Activated CD4-positive, CD25-positive, alpha-beta regulatory T cell treated with anti-CD3 and anti-CD28 coated beads, Interleukin-2, amount 50 U/mL, for 24 hours (primary cell): Measurements from ENCODE around the gene ANTKMT.
"Not testable (repeated sequence)": the region's sequence is repeated elsewhere in the genome, so short reads cannot be mapped to it uniquely, and the experiment has no call there.

Experiments used
- ATAC-seq, 2 donors: fragments of 150-1000 bp; cut with Tn5 transposase; one replicate each; pipeline ENCODE4 v1.10.0; 2021; ENCODE audit warnings: mild to moderate bottlenecking in 1 of 2, moderate library complexity in 1 of 2

Gene ANTKMT

DNA sequence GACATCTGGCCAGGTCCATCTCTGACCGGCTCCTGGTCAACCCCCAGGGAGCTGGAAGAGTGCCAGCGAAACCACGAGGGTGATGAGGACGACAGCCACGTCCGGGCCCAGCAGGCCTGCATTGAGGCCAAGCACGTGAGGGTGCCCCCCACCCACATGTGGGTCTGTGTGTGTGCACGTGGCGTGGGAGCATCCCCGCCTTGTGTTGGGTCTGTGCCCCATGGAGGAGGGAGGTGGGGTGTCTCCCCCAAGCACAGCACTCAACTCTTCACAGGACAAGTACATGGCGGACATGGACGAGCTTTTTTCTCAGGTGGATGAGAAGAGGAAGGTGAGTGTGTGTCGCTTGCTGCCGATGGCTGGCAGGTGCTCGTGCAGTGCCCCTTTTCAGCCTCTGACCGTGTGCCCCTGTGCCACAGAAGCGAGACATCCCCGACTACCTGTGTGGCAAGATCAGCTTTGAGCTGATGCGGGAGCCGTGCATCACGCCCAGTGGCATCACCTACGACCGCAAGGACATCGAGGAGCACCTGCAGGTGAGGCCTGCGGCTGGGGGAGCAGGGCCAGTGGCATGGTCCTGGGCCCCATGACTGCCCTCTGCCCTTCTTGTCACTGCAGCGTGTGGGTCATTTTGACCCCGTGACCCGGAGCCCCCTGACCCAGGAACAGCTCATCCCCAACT is 39.1 kb upstream of the ANTKMT start:
- ATAC-seq = no peak

DNA sequence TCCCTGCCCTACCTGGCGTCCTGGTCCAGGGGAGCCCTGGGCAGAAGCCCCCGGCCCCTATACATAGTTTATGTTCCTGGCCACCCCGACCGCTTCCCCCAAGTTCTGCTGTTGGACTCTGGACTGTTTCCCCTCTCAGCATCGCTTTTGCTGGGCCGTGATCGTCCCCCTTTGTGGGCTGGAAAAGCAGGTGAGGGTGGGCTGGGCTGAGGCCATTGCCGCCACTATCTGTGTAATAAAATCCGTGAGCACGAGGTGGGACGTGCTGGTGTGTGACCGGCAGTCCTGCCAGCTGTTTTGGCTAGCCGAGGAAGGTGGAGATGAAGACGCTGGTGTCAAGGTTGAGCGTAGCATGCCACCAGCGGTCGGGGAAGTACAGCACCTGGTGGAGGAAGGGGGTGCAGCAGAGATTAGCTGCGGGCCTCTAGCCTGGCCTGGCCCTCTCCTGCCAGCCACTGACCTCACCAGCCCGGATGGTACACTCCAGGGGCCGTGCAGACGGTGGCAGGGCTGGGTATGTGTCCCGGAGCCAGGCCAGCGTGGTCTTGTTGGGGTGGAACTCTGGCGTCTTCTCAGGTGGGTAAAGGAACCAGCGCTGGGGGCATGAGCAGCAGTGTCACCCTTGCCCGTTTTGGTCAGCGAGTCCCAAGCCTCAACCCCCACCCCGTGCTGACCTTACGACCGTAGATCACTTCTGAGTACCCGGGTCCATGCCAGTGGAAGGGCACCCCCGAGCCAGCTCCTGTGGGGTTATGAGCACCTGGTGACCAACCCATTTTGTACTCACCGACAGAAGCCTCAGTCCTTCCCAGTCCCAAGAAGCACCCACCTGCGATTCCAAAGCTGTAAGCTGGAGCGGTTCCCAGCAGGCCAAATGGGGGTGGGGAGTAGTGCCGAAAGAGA is 38.2 kb upstream of the ANTKMT start:
- no peak for ATAC-seq

GRCh38 chr16:683396-684070 is 37.4 kb upstream of the ANTKMT start:
- no peak for ATAC-seq

- peak; percentile 83 to 87 for ATAC-seq
These were observed 36.7 kb upstream of the ANTKMT start, which contains the start of gene JMJD8 for GRCh38 chr16:684071-684794. JMJD8 (minus strand) TSS chr16:684334; CDS start chr16:684319, 15 bp downstream.

- ATAC-seq = no peak
These were observed 35.8 kb upstream of the ANTKMT start for GRCh38 chr16:684961-685696.

- no peak for ATAC-seq
These were observed 35.0 kb upstream of the ANTKMT start for GRCh38 chr16:685967-686366.

DNA sequence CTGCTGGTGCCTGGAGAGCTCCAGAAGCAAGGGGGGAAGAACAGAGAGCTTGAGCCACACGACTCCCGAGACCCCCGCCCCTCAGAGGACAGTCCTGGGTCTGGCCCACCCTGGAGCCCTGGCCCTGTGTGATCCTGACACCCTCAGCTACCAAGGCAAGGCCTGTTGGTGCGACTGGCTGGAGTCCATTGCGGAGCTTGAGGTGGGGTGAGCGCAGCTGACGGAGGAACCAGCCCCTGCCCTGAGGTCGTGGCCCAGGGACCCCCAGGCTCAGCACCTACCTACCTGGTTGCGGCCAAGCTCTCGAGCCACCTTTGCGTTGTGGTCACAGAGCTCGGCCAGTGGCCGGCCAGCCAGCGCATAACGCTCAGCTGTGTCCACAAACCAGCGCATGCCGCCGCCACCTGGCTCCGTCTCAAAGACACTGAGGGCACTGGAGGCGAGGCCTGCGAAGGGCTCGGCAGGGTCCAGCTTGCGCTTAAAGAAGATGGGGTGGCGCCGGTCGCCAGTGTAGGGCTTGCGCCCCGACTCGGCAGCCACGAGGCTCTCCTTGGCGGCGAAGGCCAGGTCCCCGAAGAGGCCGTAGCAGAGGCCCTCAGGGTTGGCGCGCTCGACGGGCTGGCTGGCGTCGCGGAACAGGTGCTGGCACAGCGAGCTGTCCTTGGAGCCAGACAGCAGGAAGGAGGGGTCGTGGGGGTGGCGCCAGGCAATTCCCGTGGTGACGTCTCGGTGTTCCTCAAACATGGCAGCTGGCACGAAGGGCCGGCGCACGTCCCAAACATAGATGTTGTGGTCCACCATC is 34.3 kb upstream of the ANTKMT start:
- ATAC-seq = no peak

DNA sequence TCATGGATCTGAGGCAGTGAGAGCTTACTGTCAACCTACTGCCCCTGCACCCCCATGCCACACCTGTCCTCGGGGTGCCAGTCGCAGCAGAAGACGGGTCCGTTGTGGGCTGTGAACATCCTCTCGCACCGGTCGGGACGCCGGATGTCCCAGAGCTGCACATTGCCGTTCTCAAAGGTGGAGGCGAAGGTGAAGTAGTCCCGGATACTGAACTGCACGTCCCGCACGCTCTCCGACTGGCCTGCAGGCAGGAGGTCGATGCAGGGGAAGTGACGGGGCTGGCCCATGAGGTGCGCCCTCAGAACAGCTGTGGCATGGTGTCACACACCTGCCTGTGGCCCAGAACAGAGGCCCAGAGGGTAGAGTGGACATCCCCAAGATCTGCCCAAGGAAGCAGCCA is 33.4 kb upstream of the ANTKMT start:
- ATAC-seq = no peak

DNA sequence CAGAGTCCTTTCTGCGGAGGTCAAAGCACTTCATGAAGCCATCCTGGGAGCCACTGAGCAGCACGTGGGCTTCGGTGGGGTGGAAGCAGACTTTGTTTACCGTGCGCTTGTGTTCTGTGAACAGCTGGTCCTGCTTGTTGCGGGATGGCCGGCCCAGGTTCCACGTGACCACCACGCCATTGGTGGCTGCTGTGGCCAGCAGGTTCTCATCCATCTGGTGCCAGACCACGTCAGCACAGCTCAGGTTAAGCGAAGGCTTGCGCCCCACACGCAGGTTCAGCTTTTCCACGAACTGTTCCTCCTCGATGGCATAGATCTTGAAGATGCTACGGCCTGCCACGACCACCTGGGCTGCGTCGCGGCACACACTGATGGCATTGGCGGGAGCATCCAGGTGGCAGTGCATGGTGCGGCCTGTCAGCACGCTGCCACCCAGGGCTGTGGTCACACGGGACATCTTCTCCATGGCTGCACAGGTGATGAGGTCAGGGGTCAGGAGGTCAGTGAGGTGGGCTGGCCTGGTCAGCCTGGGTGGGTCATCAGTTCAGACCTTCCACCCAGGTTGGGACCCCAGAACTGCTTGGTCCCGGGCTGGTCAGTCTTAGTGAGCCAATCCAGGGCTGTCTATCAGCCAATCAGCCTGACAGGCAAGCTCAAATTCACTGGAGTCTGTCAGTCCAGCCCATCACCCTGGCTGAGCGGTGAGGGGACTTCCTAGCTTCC is 31.6 kb upstream of the ANTKMT start:
- ATAC-seq = no peak

DNA sequence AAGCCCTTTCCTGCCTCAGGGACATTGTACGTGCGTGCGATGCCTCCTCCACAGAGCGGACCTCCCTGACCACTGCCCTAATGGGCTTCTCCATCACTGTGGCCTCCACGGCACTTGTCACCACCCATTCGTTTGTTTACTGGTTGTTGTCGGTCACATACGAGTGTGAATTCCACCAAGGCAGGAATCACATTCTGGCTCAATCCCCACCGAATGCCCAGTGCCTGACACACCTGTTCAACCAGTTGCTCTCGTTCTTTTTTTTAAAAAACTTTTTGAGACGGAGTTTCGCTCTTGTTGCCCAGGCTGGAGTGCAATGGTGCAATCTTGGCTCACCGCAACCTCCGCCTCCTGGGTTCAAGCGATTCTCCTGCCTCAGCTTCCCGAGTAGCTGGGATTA is 29.7 kb upstream of the ANTKMT start:
- ATAC-seq = not testable (repeated sequence)

- ATAC-seq = no peak
These were observed 28.4 kb upstream of the ANTKMT start for GRCh38 chr16:692356-693108.

GRCh38 chr16:693364-693763 is 27.6 kb upstream of the ANTKMT start:
- ATAC-seq = no peak

- no peak for ATAC-seq
These were observed 27.2 kb upstream of the ANTKMT start for GRCh38 chr16:693766-694165.

- no peak for ATAC-seq
These were observed 26.6 kb upstream of the ANTKMT start for GRCh38 chr16:694187-694862.

DNA sequence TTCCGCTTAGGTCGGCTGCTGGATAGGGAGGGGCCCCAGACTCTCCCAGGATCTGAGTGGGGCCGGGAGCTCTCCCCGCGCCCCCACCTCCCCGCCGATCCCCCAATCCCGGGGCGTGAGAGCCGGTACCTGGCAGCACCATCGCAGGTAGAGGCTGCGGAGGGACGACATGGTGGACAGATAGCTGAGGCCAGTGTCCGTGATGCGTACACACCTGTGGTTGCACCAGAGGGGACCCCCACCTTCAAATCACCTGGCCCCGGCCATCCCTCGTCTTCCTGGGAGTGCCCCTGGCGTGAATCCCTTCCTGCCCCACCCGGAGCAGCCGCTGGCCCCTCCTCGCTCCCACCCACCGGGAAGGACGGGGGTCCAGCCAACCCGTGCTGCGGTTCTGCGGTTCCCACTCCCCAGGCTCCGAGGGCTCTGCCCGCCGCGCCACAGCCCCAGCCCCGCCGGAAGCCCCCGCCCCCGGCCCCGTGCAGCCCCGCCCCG is 26.0 kb upstream of the ANTKMT start:
- ATAC-seq = no peak

- peak; percentile 82 to 85 for ATAC-seq
These were observed 25.4 kb upstream of the ANTKMT start for GRCh38 chr16:695355-696089.

DNA sequence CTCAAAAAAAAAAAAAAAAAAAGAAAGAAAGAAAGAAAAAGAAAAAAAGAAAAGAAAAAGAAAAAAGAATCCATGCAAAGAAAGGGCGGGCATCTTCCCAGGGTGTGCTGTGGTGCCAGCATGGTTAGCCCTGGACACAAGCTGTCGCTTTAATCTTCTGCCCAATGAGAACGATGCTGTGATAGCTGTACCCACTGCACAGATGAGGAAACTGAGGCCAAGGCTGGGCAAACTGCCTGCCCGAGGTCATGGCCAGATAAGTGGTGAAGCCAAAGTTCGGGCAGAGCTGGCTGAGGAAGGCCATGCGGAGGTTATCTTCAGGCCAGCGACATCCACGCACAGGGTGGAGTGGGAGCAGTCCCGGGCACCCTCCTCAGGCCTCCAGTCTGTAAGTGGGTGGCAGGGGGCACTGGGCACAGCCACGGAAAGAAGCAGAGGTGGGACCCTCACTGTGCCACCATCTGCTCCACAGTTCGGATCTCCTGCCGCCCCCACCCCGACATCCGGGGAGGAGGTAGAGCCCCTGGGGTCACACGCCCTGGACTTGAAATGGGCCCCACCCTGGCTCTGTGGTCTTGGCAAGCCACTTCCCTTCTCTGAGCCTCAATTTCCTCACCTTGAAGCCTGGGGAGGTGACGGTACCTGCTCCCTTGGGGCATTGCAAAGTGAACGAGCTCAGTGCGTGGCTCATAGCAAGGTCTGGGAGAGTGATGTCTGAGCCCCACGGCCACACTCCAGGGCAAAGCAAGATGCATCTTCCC is 21.9 kb upstream of the ANTKMT start:
- no peak for ATAC-seq
